SK-N-SH (cell line): ENCODE data around the gene PCLAF.

Experiments used
- CHD2 ChIP-seq: fragments of 150-350 bp; IDR thresholded peaks from 2 replicates; pipeline ENCODE4 v1.6.1; 2018; ENCODE audit warnings: low read length; ENCODE audit not compliant: partially characterized antibody
- FOSL2 ChIP-seq: IDR thresholded peaks from 2 replicates; pipeline ENCODE4 v1.4.0; 2012; ENCODE audit warnings: low read depth, mild to moderate bottlenecking, moderate library complexity, borderline replicate concordance
- POLR2AphosphoS5 ChIP-seq: IDR thresholded peaks from 2 replicates; pipeline ENCODE4 v1.6.1; 2012; ENCODE audit warnings: low read depth, low read length
- RCOR1 ChIP-seq: fragments of 150-350 bp; IDR thresholded peaks from 2 replicates; pipeline ENCODE4 v1.6.1; 2017; ENCODE audit warnings: antibody characterized with exemption, low read length
- RFX5 ChIP-seq: IDR thresholded peaks from 2 replicates; pipeline ENCODE4 v1.6.1; 2012; ENCODE audit warnings: mild to moderate bottlenecking, improper control_type of control experiment, low read length
- SMC3 ChIP-seq: IDR thresholded peaks from 2 replicates; pipeline ENCODE4 v1.6.1; 2012; ENCODE audit warnings: low read depth, low read length, improper control_type of control experiment
- TAF1 ChIP-seq: IDR thresholded peaks from 2 replicates; pipeline ENCODE4 v1.6.1; 2012; ENCODE audit warnings: low read depth, mild to moderate bottlenecking, low read length, moderate library complexity, borderline replicate concordance
- TCF12 ChIP-seq: IDR thresholded peaks from 2 replicates; pipeline ENCODE4 v1.4.0; 2012
- TF ChIP-seq, protein P1 (sequence below): fragments of 200-600 bp; sonication (generic); IDR thresholded peaks from 2 replicates; pipeline ENCODE4 v1.6.1; 2017; ENCODE audit warnings: antibody characterized with exemption, mild to moderate bottlenecking, moderate library complexity
- TF ChIP-seq, protein P2 (sequence below): IDR thresholded peaks from 2 replicates; pipeline ENCODE4 v1.4.0; 2012; ENCODE audit warnings: low read depth
- TF ChIP-seq, protein P3 (sequence below): IDR thresholded peaks from 2 replicates; pipeline ENCODE4 v1.6.1; 2012; ENCODE audit warnings: mild to moderate bottlenecking, low read depth, low read length, moderate library complexity

DNA sequence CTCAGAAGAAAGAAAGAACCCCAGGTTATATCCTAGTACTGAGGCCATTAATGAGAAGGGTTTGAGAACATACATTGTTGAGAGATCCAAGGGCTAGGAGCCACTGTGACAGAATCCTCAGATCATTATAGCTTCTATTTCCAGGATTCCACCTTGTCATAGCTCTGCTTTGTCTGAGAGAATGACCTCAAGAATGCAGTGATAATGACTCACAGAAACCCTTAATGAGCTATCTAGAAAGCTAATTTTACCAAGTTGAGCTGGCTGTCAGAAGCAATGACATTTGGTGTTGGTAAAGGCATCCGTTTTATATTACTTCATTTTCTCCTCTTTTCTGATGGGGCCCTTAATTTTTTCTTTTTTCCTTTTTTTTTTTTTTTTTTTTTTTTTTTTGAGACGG, 17.3 kb upstream of the PCLAF start:
- TF ChIP-seq, protein P1, sequence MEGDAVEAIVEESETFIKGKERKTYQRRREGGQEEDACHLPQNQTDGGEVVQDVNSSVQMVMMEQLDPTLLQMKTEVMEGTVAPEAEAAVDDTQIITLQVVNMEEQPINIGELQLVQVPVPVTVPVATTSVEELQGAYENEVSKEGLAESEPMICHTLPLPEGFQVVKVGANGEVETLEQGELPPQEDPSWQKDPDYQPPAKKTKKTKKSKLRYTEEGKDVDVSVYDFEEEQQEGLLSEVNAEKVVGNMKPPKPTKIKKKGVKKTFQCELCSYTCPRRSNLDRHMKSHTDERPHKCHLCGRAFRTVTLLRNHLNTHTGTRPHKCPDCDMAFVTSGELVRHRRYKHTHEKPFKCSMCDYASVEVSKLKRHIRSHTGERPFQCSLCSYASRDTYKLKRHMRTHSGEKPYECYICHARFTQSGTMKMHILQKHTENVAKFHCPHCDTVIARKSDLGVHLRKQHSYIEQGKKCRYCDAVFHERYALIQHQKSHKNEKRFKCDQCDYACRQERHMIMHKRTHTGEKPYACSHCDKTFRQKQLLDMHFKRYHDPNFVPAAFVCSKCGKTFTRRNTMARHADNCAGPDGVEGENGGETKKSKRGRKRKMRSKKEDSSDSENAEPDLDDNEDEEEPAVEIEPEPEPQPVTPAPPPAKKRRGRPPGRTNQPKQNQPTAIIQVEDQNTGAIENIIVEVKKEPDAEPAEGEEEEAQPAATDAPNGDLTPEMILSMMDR = no peak
- no peak for TF ChIP-seq TAF1
- TF ChIP-seq RCOR1 = no peak
- TF ChIP-seq, protein P2, sequence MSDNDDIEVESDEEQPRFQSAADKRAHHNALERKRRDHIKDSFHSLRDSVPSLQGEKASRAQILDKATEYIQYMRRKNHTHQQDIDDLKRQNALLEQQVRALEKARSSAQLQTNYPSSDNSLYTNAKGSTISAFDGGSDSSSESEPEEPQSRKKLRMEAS = no peak
- TF ChIP-seq CHD2 = no peak
- TF ChIP-seq SMC3 = no peak
- TF ChIP-seq POLR2AphosphoS5 = no peak
- TF ChIP-seq, protein P3, sequence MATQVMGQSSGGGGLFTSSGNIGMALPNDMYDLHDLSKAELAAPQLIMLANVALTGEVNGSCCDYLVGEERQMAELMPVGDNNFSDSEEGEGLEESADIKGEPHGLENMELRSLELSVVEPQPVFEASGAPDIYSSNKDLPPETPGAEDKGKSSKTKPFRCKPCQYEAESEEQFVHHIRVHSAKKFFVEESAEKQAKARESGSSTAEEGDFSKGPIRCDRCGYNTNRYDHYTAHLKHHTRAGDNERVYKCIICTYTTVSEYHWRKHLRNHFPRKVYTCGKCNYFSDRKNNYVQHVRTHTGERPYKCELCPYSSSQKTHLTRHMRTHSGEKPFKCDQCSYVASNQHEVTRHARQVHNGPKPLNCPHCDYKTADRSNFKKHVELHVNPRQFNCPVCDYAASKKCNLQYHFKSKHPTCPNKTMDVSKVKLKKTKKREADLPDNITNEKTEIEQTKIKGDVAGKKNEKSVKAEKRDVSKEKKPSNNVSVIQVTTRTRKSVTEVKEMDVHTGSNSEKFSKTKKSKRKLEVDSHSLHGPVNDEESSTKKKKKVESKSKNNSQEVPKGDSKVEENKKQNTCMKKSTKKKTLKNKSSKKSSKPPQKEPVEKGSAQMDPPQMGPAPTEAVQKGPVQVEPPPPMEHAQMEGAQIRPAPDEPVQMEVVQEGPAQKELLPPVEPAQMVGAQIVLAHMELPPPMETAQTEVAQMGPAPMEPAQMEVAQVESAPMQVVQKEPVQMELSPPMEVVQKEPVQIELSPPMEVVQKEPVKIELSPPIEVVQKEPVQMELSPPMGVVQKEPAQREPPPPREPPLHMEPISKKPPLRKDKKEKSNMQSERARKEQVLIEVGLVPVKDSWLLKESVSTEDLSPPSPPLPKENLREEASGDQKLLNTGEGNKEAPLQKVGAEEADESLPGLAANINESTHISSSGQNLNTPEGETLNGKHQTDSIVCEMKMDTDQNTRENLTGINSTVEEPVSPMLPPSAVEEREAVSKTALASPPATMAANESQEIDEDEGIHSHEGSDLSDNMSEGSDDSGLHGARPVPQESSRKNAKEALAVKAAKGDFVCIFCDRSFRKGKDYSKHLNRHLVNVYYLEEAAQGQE = no peak
- no peak for TF ChIP-seq RFX5
- no peak for TF ChIP-seq FOSL2
- TF ChIP-seq TCF12 = no peak
